ENCODE results near the gene CCDC188.

The CCDC188 gene

DNA sequence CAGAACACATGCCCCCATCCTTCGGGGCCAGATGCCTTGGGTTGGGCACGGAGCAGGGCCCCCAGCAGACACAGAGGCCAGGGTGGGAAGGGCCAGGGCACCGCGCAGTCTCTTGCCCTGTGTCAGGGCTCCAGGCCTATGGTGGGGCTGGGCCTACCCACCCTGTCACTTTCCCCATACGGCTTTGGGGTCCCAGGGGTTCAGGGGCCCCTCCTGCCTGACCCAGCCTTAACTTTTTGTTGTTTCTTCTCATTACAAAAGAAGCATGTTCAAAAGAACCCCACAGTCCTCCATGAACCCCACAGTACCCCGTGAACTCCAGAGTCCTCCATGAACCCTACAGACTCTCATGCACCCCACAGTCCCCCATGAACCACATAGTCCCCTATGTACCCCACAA lies 33.0 kb upstream of the CCDC188 start:
- Histone ChIP-seq H3K4me1 (ENCODE audit: control extremely low read depth in 1 of 4, control insufficient read depth in 4 of 4, insufficient read depth in 4 of 4, low read length in 3 of 4) (no peaks in the 10 kb centered on the region), H3K4me3 (ENCODE audit: control insufficient read depth in 1 of 7, extremely low read depth in 1 of 7, insufficient read depth in 4 of 7, low read depth in 2 of 7, low read length in 6 of 7) (no peak overlapping the region), H3K27ac (ENCODE audit: insufficient read depth in 1 of 2, low read depth in 1 of 2, low read length in 2 of 2, poor library complexity in 1 of 2, severe bottlenecking in 2 of 2) (no peak overlapping the region), H3K27me3 (replicated peaks in 2 of 5; ENCODE audit: control insufficient read depth in 4 of 5, insufficient read depth in 5 of 5, low read length in 4 of 5) (no peaks in the 10 kb centered on the region), H3K9me3 (ENCODE audit: control extremely low read depth in 1 of 5, control insufficient read depth in 4 of 5, insufficient read depth in 2 of 5, low read depth in 1 of 5, low read length in 4 of 5) (no peaks in the 10 kb centered on the region), H3K36me3 (ENCODE audit: control insufficient read depth in 4 of 4, insufficient read depth in 4 of 4, low read length in 3 of 4) (no peaks in the 10 kb centered on the region)
- WGBS (ENCODE audit: insufficient coverage) = 63% methylated on average over 6 of the region's 6 CpGs
- ChIA-PET POLR2A (no interaction called here), CTCF (no interaction called here)
- no peak for DNase-seq

DNA sequence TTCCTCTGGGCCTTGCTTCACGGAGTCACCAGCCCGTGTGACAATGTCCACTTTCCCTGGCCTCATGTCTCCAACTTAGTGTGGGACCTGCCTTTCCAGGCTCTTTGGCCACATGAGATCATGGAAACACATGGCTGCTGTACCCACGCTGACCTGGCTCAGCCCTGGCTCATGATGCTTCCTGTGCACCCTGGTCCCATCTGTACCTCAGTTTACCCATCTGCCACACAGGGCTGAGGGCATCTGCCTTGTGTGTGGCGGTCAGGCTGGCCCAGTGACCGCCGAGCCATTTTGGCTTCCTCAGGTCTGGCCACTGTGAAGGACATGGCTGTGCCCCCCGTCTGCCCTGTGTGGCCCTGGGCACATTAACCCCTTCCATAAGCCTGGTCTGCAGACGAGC lies 32.2 kb upstream of the CCDC188 start:
- ChIA-PET CTCF (no interaction called here), POLR2A (no interaction called here)
- H3K27me3 ChIP-seq (replicated peaks in 2 of 5; ENCODE audit: control insufficient read depth in 4 of 5, insufficient read depth in 5 of 5, low read length in 4 of 5) = no peaks in the 10 kb centered on the region
- H3K36me3 ChIP-seq (ENCODE audit: control insufficient read depth in 4 of 4, insufficient read depth in 4 of 4, low read length in 3 of 4) = no peaks in the 10 kb centered on the region
- H3K4me3 ChIP-seq (ENCODE audit: control insufficient read depth in 1 of 7, extremely low read depth in 1 of 7, insufficient read depth in 4 of 7, low read depth in 2 of 7, low read length in 6 of 7) = no peak overlapping the region
- DNase-seq = no peak
- H3K27ac ChIP-seq (ENCODE audit: insufficient read depth in 1 of 2, low read depth in 1 of 2, low read length in 2 of 2, poor library complexity in 1 of 2, severe bottlenecking in 2 of 2) = no peak overlapping the region
- H3K9me3 ChIP-seq (ENCODE audit: control extremely low read depth in 1 of 5, control insufficient read depth in 4 of 5, insufficient read depth in 2 of 5, low read depth in 1 of 5, low read length in 4 of 5) = no peaks in the 10 kb centered on the region
- H3K4me1 ChIP-seq (ENCODE audit: control extremely low read depth in 1 of 4, control insufficient read depth in 4 of 4, insufficient read depth in 4 of 4, low read length in 3 of 4) = no peaks in the 10 kb centered on the region
- WGBS (ENCODE audit: insufficient coverage) = 97% methylated on average over 8 of the region's 8 CpGs

DNA sequence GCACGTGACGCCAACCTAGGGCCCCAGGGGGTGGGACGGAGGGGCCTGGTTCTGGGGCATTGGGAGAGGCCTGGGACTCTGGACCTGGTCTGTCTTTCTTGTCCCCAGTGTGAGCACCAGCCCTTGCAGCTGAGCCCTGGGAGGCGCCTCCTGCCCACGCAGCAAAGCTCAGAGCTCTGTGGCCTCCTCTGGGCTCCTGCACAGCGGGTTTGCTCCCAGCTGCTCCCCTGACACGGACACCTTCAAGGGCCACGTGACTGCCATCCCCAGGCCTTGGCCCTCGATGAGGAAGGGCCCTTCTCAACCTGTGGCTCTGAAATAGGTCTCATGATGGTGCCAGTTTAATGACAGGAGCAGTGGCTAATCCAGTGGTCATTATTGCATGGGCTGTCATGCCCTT lies 31.5 kb upstream of the CCDC188 start:
- Histone ChIP-seq H3K9me3 (ENCODE audit: control extremely low read depth in 1 of 5, control insufficient read depth in 4 of 5, insufficient read depth in 2 of 5, low read depth in 1 of 5, low read length in 4 of 5) (no peaks in the 10 kb centered on the region), H3K27me3 (replicated peaks in 2 of 5; ENCODE audit: control insufficient read depth in 4 of 5, insufficient read depth in 5 of 5, low read length in 4 of 5) (no peaks in the 10 kb centered on the region), H3K4me3 (ENCODE audit: control insufficient read depth in 1 of 7, extremely low read depth in 1 of 7, insufficient read depth in 4 of 7, low read depth in 2 of 7, low read length in 6 of 7) (no peak overlapping the region), H3K27ac (ENCODE audit: insufficient read depth in 1 of 2, low read depth in 1 of 2, low read length in 2 of 2, poor library complexity in 1 of 2, severe bottlenecking in 2 of 2) (no peak overlapping the region), H3K4me1 (ENCODE audit: control extremely low read depth in 1 of 4, control insufficient read depth in 4 of 4, insufficient read depth in 4 of 4, low read length in 3 of 4) (no peaks in the 10 kb centered on the region), H3K36me3 (ENCODE audit: control insufficient read depth in 4 of 4, insufficient read depth in 4 of 4, low read length in 3 of 4) (no peaks in the 10 kb centered on the region)
- 92% methylated on average over 9 of the region's 9 CpGs for WGBS (ENCODE audit: insufficient coverage)
- CTCF ChIA-PET = no interaction called here
- POLR2A ChIA-PET = no interaction called here
- DNase-seq = no peak

- H3K27me3 ChIP-seq (replicated peaks in 2 of 5; ENCODE audit: control insufficient read depth in 4 of 5, insufficient read depth in 5 of 5, low read length in 4 of 5) = no peaks in the 10 kb centered on the region
- no peak for DNase-seq
- no peaks in the 10 kb centered on the region for H3K36me3 ChIP-seq (ENCODE audit: control insufficient read depth in 4 of 4, insufficient read depth in 4 of 4, low read length in 3 of 4)
- 95% methylated on average over 18 of the region's 18 CpGs for WGBS (ENCODE audit: insufficient coverage)
- H3K9me3 ChIP-seq (ENCODE audit: control extremely low read depth in 1 of 5, control insufficient read depth in 4 of 5, insufficient read depth in 2 of 5, low read depth in 1 of 5, low read length in 4 of 5) = no peaks in the 10 kb centered on the region
- H3K4me1 ChIP-seq (ENCODE audit: control extremely low read depth in 1 of 4, control insufficient read depth in 4 of 4, insufficient read depth in 4 of 4, low read length in 3 of 4) = no peaks in the 10 kb centered on the region
- ChIA-PET POLR2A (no interaction called here), CTCF (no interaction called here)
- H3K4me3 ChIP-seq (ENCODE audit: control insufficient read depth in 1 of 7, extremely low read depth in 1 of 7, insufficient read depth in 4 of 7, low read depth in 2 of 7, low read length in 6 of 7) = no peak overlapping the region
- H3K27ac ChIP-seq (ENCODE audit: insufficient read depth in 1 of 2, low read depth in 1 of 2, low read length in 2 of 2, poor library complexity in 1 of 2, severe bottlenecking in 2 of 2) = no peak overlapping the region
Observed at GRCh38 chr22:20181884-20182236, 31.0 kb upstream of the CCDC188 start.

GRCh38 chr22:20181194-20181883 lies 30.5 kb upstream of the CCDC188 start:
- Histone ChIP-seq H3K9me3 (ENCODE audit: control extremely low read depth in 1 of 5, control insufficient read depth in 4 of 5, insufficient read depth in 2 of 5, low read depth in 1 of 5, low read length in 4 of 5) (no peaks in the 10 kb centered on the region), H3K36me3 (ENCODE audit: control insufficient read depth in 4 of 4, insufficient read depth in 4 of 4, low read length in 3 of 4) (no peaks in the 10 kb centered on the region), H3K4me1 (ENCODE audit: control extremely low read depth in 1 of 4, control insufficient read depth in 4 of 4, insufficient read depth in 4 of 4, low read length in 3 of 4) (no peaks in the 10 kb centered on the region), H3K27ac (ENCODE audit: insufficient read depth in 1 of 2, low read depth in 1 of 2, low read length in 2 of 2, poor library complexity in 1 of 2, severe bottlenecking in 2 of 2) (no peak overlapping the region), H3K27me3 (replicated peaks in 2 of 5; ENCODE audit: control insufficient read depth in 4 of 5, insufficient read depth in 5 of 5, low read length in 4 of 5) (no peaks in the 10 kb centered on the region), H3K4me3 (ENCODE audit: control insufficient read depth in 1 of 7, extremely low read depth in 1 of 7, insufficient read depth in 4 of 7, low read depth in 2 of 7, low read length in 6 of 7) (no peak overlapping the region)
- ChIA-PET POLR2A (no interaction called here), CTCF (no interaction called here)
- no peak for DNase-seq
- WGBS (ENCODE audit: insufficient coverage) = 95% methylated on average over 15 of the region's 17 CpGs

- WGBS (ENCODE audit: insufficient coverage) = 93% methylated on average over 8 of the region's 8 CpGs
- no peaks in the 10 kb centered on the region for H3K36me3 ChIP-seq (ENCODE audit: control insufficient read depth in 4 of 4, insufficient read depth in 4 of 4, low read length in 3 of 4)
- H3K27me3 ChIP-seq (replicated peaks in 2 of 5; ENCODE audit: control insufficient read depth in 4 of 5, insufficient read depth in 5 of 5, low read length in 4 of 5) = no peaks in the 10 kb centered on the region
- H3K4me3 ChIP-seq (ENCODE audit: control insufficient read depth in 1 of 7, extremely low read depth in 1 of 7, insufficient read depth in 4 of 7, low read depth in 2 of 7, low read length in 6 of 7) = no peak overlapping the region
- H3K27ac ChIP-seq (ENCODE audit: insufficient read depth in 1 of 2, low read depth in 1 of 2, low read length in 2 of 2, poor library complexity in 1 of 2, severe bottlenecking in 2 of 2) = no peak overlapping the region
- ChIA-PET POLR2A (no interaction called here), CTCF (no interaction called here)
- no peak for DNase-seq
- no peaks in the 10 kb centered on the region for H3K4me1 ChIP-seq (ENCODE audit: control extremely low read depth in 1 of 4, control insufficient read depth in 4 of 4, insufficient read depth in 4 of 4, low read length in 3 of 4)
- no peaks in the 10 kb centered on the region for H3K9me3 ChIP-seq (ENCODE audit: control extremely low read depth in 1 of 5, control insufficient read depth in 4 of 5, insufficient read depth in 2 of 5, low read depth in 1 of 5, low read length in 4 of 5)
Observed at GRCh38 chr22:20180640-20181039, 29.8 kb upstream of the CCDC188 start.

DNA sequence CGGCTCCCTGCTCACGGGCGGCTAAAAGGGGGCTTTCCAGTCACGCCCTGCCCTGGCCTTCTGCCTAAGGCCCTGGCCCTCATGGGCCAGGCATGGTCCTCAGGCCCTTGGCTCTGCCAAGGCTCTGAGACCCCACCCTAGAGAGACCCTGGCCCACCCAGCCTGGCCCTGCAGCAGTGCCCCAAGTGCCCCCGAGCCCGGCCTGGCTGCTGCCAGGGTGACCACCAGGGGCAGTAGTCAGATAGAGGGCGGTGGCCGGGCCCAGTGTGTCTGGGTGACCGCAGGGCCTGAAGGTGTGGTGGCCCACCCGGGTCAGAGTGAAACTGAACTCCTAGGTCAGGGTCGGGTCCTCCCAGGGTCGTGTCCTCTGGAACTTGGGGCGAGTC lies 29.4 kb upstream of the CCDC188 start:
- no peaks in the 10 kb centered on the region for H3K4me1 ChIP-seq (ENCODE audit: control extremely low read depth in 1 of 4, control insufficient read depth in 4 of 4, insufficient read depth in 4 of 4, low read length in 3 of 4)
- H3K36me3 ChIP-seq (ENCODE audit: control insufficient read depth in 4 of 4, insufficient read depth in 4 of 4, low read length in 3 of 4) = no peaks in the 10 kb centered on the region
- no peak for DNase-seq
- H3K9me3 ChIP-seq (ENCODE audit: control extremely low read depth in 1 of 5, control insufficient read depth in 4 of 5, insufficient read depth in 2 of 5, low read depth in 1 of 5, low read length in 4 of 5) = no peaks in the 10 kb centered on the region
- H3K27ac ChIP-seq (ENCODE audit: insufficient read depth in 1 of 2, low read depth in 1 of 2, low read length in 2 of 2, poor library complexity in 1 of 2, severe bottlenecking in 2 of 2) = no peak overlapping the region
- CTCF ChIA-PET = no interaction called here
- H3K27me3 ChIP-seq (replicated peaks in 2 of 5; ENCODE audit: control insufficient read depth in 4 of 5, insufficient read depth in 5 of 5, low read length in 4 of 5) = no peaks in the 10 kb centered on the region
- WGBS (ENCODE audit: insufficient coverage) = 97% methylated on average over 13 of the region's 13 CpGs
- no peak overlapping the region for H3K4me3 ChIP-seq (ENCODE audit: control insufficient read depth in 1 of 7, extremely low read depth in 1 of 7, insufficient read depth in 4 of 7, low read depth in 2 of 7, low read length in 6 of 7)
- POLR2A ChIA-PET = no interaction called here

All from common myeloid progenitor, CD34-positive (primary cell).